Measurements from ENCODE around the gene CAMK2G. TPM values are rescaled to one million over a fixed set of nuclear protein-coding genes. Genes with fewer than 3 reads are reported as not detected.

The CAMK2G gene
- total RNA-seq, 5 donors from 2014 or later (not counting 1 experiment from before 2014, with no cell fraction given) = 50.6 to 59.9 (median 55.5) TPM

DNA sequence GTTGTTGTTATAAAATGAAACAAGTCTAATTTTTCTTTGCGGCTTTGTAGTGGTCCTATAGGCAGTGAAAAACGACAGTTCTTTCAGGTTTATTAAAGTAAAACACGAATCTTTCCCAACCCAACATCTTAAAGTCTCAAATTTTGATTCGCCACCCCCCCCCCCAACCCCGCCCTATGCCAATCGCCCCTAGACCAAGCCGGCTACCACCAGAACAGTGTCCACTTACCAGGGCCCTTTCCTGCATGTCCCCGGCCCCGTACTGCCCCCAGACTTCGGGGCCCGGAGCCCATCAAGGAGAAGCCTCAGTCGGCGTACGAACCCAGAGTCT is 92.8 kb downstream of the CAMK2G start:
- peak overlapping the region; percentile 96 to 100 (median 99) for H3K4me3 Mint-ChIP-seq
- no peak for DNase-seq
- Histone ChIP-seq H3K4me3 (ENCODE audit: control insufficient read depth in 1 of 2, extremely low read depth in 1 of 2, low read length in 1 of 2) (peak overlapping the region; percentile 91 to 96), H3K9me3 (no peaks in the 10 kb centered on the region), H3K27ac (ENCODE audit: low read length) (peak overlapping the region; percentile 74), H3K27me3 (replicated peaks in 1 of 2; ENCODE audit: control insufficient read depth in 2 of 2, extremely low read depth in 1 of 2, insufficient read depth in 2 of 2, low read length in 1 of 2) (no peaks in the 10 kb centered on the region), H3K36me3 (ENCODE audit: control insufficient read depth in 2 of 2, extremely low read depth in 1 of 2, insufficient read depth in 1 of 2, low read length in 1 of 2) (peaks cover 0 to 28% of the 10 kb centered on the region in 2 donors), H3K4me1 (ENCODE audit: control insufficient read depth in 1 of 2, extremely low read depth in 1 of 2, insufficient read depth in 2 of 2, low read length in 2 of 2) (peaks cover 29 to 48% of the 10 kb centered on the region in 2 experiments)
- ATAC-seq (replicated peaks in 1 of 4) = no peak
- peaks cover 4% of the 10 kb centered on the region for H3K36me3 Mint-ChIP-seq
- H3K27me3 Mint-ChIP-seq = no peaks in the 10 kb centered on the region
- ChIA-PET CTCF (interaction anchor here (1.2 to 4.6 kb wide), 8 partner anchors 10 to 98 kb away, joined by 3 to 35 read pairs (median 6); a partner anchor contains a TSS), POLR2A (interaction anchor here (0.6 to 2.6 kb wide), 5 partner anchors 9 to 92 kb away, joined by 3 to 12 read pairs (median 5); a partner anchor contains a TSS)
- 0% methylated on average over 8 of the region's 14 CpGs for WGBS (ENCODE audit: insufficient coverage)
- peaks cover 45 to 64% (median 52%) of the 10 kb centered on the region in 3 donors for H3K4me1 Mint-ChIP-seq
- H3K27ac Mint-ChIP-seq = peak overlapping the region; percentile 100
- H3K9me3 Mint-ChIP-seq = no peaks in the 10 kb centered on the region

DNA sequence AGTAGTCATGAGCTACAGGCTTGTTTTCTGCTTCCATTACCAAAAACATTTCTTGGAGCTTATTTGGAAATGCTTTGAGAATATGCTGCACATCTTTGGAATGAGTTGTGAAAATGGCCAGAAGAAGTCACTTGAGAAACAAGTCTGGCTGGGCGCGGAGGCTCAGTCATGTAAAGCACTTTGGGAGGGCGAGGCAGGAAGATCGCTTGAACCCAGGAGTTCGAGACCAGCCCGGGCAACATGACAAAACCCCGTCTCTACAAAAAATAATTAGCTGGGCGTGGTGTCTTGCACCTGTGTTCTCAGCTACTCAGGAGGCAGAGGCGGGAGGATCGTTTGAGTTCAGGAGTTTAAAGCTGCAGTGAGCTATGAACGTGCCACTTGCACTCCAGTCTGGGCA is 93.4 kb downstream of the CAMK2G start:
- H3K27ac Mint-ChIP-seq = peak overlapping the region; percentile 100
- H3K27me3 ChIP-seq (replicated peaks in 1 of 2; ENCODE audit: control insufficient read depth in 2 of 2, extremely low read depth in 1 of 2, insufficient read depth in 2 of 2, low read length in 1 of 2) = no peaks in the 10 kb centered on the region
- H3K27ac ChIP-seq (ENCODE audit: low read length) = peak overlapping the region; percentile 74
- POLR2A ChIA-PET = interaction anchor here (0.6 to 2.6 kb wide), 7 partner anchors 8 to 1337 kb away, joined by 3 to 12 read pairs (median 4); a partner anchor contains a TSS
- peak overlapping the region; percentile 91 to 96 for H3K4me3 ChIP-seq (ENCODE audit: control insufficient read depth in 1 of 2, extremely low read depth in 1 of 2, low read length in 1 of 2)
- H3K4me1 ChIP-seq (ENCODE audit: control insufficient read depth in 1 of 2, extremely low read depth in 1 of 2, insufficient read depth in 2 of 2, low read length in 2 of 2) = peaks cover 24 to 47% of the 10 kb centered on the region in 2 experiments
- H3K9me3 Mint-ChIP-seq = no peaks in the 10 kb centered on the region
- H3K4me3 Mint-ChIP-seq = peak overlapping the region; percentile 96 to 100 (median 99)
- ATAC-seq (replicated peaks in 1 of 4) = no peak
- H3K36me3 Mint-ChIP-seq = peaks cover 4% of the 10 kb centered on the region
- H3K27me3 Mint-ChIP-seq = no peaks in the 10 kb centered on the region
- H3K36me3 ChIP-seq (ENCODE audit: control insufficient read depth in 2 of 2, extremely low read depth in 1 of 2, insufficient read depth in 1 of 2, low read length in 1 of 2) = peaks cover 0 to 29% of the 10 kb centered on the region in 2 donors
- 14% methylated on average over 3 of the region's 11 CpGs for WGBS (ENCODE audit: insufficient coverage)
- H3K9me3 ChIP-seq = no peaks in the 10 kb centered on the region
- peaks cover 40 to 59% (median 47%) of the 10 kb centered on the region in 3 donors for H3K4me1 Mint-ChIP-seq
- CTCF ChIA-PET = interaction anchor here (0.6 to 4.6 kb wide), 10 partner anchors 9 to 98 kb away, joined by 3 to 35 read pairs (median 4); a partner anchor contains a TSS
- no peak for DNase-seq

DNA sequence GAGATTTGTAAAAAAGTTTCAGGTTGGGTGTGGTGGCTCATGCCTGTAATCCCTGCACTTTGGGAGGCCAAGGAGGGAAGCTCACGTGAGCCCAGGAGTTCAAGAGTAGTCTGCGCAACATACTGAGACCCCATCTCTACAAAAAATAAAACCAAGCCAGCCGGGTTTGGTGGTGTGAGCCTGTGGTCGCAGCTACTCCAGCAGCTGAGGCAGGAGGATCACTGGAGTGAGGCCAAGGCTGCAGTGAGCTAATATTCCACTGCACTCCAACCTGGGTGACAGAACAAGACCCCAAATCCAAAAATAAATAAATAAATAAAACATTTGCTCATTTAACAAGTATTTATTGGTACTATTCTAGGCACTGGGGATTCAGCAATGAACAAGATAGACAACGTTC is 94.1 kb downstream of the CAMK2G start:
- ChIA-PET CTCF (interaction anchor here (1.0 to 4.6 kb wide), 2 partner anchors 9 to 30 kb away, joined by 3 to 35 read pairs; a partner anchor contains a TSS), POLR2A (interaction anchor here in 1 of 2 donors (1.0 kb wide), 1 partner anchor 11 kb away, joined by 3 read pairs; no protein-coding TSS in a partner anchor)
- Histone ChIP-seq H3K27me3 (replicated peaks in 1 of 2; ENCODE audit: control insufficient read depth in 2 of 2, extremely low read depth in 1 of 2, insufficient read depth in 2 of 2, low read length in 1 of 2) (no peaks in the 10 kb centered on the region), H3K9me3 (no peaks in the 10 kb centered on the region), H3K36me3 (ENCODE audit: control insufficient read depth in 2 of 2, extremely low read depth in 1 of 2, insufficient read depth in 1 of 2, low read length in 1 of 2) (peaks cover 0 to 35% of the 10 kb centered on the region in 2 donors), H3K4me3 (ENCODE audit: control insufficient read depth in 1 of 2, extremely low read depth in 1 of 2, low read length in 1 of 2) (no peak overlapping the region), H3K4me1 (ENCODE audit: control insufficient read depth in 1 of 2, extremely low read depth in 1 of 2, insufficient read depth in 2 of 2, low read length in 2 of 2) (peaks cover 24 to 50% of the 10 kb centered on the region in 2 experiments), H3K27ac (ENCODE audit: low read length) (no peak overlapping the region)
- ATAC-seq (replicated peaks in 1 of 4) (no peak), DNase-seq (no peak)
- no peaks in the 10 kb centered on the region for H3K27me3 Mint-ChIP-seq
- H3K4me3 Mint-ChIP-seq = peak overlapping the region; percentile 96 to 100 (median 99)
- H3K27ac Mint-ChIP-seq = peak overlapping the region; percentile 34 to 100
- peaks cover 43 to 62% (median 52%) of the 10 kb centered on the region in 3 donors for H3K4me1 Mint-ChIP-seq
- no peaks in the 10 kb centered on the region for H3K9me3 Mint-ChIP-seq
- H3K36me3 Mint-ChIP-seq = peaks cover 10% of the 10 kb centered on the region
- 62% methylated on average over 3 of the region's 5 CpGs for WGBS (ENCODE audit: insufficient coverage)

DNA sequence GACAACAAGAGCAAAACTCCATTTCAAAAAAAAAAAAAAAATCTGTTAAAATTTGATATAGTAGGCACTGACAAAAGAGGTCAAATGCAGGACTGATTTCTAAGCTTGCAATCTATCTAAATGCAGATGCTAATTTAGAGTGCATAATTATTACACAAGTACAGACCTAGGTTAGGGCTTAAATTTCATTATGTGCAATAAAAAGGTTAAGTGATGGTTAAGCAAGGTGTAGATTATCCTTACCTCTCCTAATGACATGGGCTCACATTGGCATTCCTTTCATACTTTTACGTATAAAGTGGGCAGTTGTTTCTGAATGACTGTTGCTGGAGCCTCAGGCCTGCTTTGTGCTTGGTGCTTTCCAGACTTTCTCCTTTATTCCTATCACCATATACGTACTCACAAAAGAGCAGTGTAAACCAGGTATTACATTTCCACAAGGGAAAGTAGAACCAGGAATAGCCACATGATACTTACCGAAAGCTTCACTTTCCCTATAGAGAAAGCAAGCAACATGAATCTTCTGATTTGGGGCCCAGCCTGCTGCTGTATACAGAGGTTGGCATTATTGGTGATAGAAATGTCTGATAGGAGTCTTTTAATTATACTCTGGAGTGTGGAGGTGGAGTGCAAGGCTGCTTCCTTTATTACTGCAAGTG is 94.7 kb downstream of the CAMK2G start:
- peaks cover 13% of the 10 kb centered on the region for H3K36me3 Mint-ChIP-seq
- H3K27me3 Mint-ChIP-seq = no peaks in the 10 kb centered on the region
- Histone ChIP-seq H3K27me3 (replicated peaks in 1 of 2; ENCODE audit: control insufficient read depth in 2 of 2, extremely low read depth in 1 of 2, insufficient read depth in 2 of 2, low read length in 1 of 2) (no peaks in the 10 kb centered on the region), H3K36me3 (ENCODE audit: control insufficient read depth in 2 of 2, extremely low read depth in 1 of 2, insufficient read depth in 1 of 2, low read length in 1 of 2) (peaks cover 0 to 38% of the 10 kb centered on the region in 2 donors), H3K4me3 (ENCODE audit: control insufficient read depth in 1 of 2, extremely low read depth in 1 of 2, low read length in 1 of 2) (no peak overlapping the region), H3K27ac (ENCODE audit: low read length) (no peak overlapping the region), H3K9me3 (no peaks in the 10 kb centered on the region), H3K4me1 (ENCODE audit: control insufficient read depth in 1 of 2, extremely low read depth in 1 of 2, insufficient read depth in 2 of 2, low read length in 2 of 2) (peaks cover 28 to 53% of the 10 kb centered on the region in 2 experiments)
- H3K27ac Mint-ChIP-seq = peak overlapping the region; percentile 34 to 69
- no peaks in the 10 kb centered on the region for H3K9me3 Mint-ChIP-seq
- peak overlapping the region; percentile 32 to 96 (median 43) for H3K4me3 Mint-ChIP-seq
- ATAC-seq (replicated peaks in 1 of 4) = no peak
- no peak for DNase-seq
- POLR2A ChIA-PET = interaction anchor here in 1 of 2 donors (0.6 kb wide), 1 partner anchor 20 kb away, joined by 3 read pairs; no protein-coding TSS in a partner anchor
- CTCF ChIA-PET = interaction anchor here (0.7 to 1.0 kb wide), 5 partner anchors 10 to 387 kb away, joined by 3 to 7 read pairs (median 4); no protein-coding TSS in a partner anchor
- WGBS (ENCODE audit: insufficient coverage) = 63% methylated on average over 1 of the region's 3 CpGs
- H3K4me1 Mint-ChIP-seq = peaks cover 43 to 61% (median 56%) of the 10 kb centered on the region in 3 donors

DNA sequence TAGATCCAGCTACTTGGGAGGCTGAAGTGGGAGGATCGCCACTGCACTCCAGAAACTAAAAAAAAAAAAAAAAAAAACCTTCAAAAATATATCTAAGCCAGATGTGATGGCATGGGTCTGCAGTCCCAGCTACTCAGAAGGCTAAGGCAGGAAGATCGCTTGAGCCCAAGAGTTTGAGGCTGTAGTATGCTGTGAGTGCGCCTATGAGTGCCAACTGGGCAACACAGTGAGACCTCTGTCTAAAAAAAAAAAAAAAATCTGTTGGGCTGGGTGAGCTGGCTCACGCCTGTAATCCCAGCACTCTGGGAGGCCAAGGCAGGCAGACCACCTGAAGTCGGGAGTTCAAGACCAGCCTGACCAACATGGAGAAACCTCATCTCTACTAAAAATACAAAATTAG is 95.3 kb downstream of the CAMK2G start:
- peaks cover 0 to 39% of the 10 kb centered on the region in 2 donors for H3K36me3 ChIP-seq (ENCODE audit: control insufficient read depth in 2 of 2, extremely low read depth in 1 of 2, insufficient read depth in 1 of 2, low read length in 1 of 2)
- ChIA-PET POLR2A (interaction anchor here (0.5 to 0.7 kb wide), 4 partner anchors 22 to 377 kb away, joined by 3 to 4 read pairs (median 4); no protein-coding TSS in a partner anchor), CTCF (interaction anchor here (0.7 kb wide), 2 partner anchors 10 to 307 kb away, joined by 6 to 7 read pairs; no protein-coding TSS in a partner anchor)
- Mint-ChIP-seq H3K4me1 (peaks cover 50 to 64% (median 62%) of the 10 kb centered on the region in 3 donors), H3K27ac (no peak overlapping the region), H3K36me3 (peaks cover 16% of the 10 kb centered on the region), H3K27me3 (no peaks in the 10 kb centered on the region), H3K9me3 (no peaks in the 10 kb centered on the region), H3K4me3 (no peak overlapping the region)
- H3K27ac ChIP-seq (ENCODE audit: low read length) = no peak overlapping the region
- ATAC-seq (replicated peaks in 1 of 4) (no peak), DNase-seq (no peak)
- no peak overlapping the region for H3K4me3 ChIP-seq (ENCODE audit: control insufficient read depth in 1 of 2, extremely low read depth in 1 of 2, low read length in 1 of 2)
- no peaks in the 10 kb centered on the region for H3K9me3 ChIP-seq
- WGBS (ENCODE audit: insufficient coverage) = 100% methylated on average over 1 of the region's 5 CpGs
- H3K4me1 ChIP-seq (ENCODE audit: control insufficient read depth in 1 of 2, extremely low read depth in 1 of 2, insufficient read depth in 2 of 2, low read length in 2 of 2) = peaks cover 33 to 60% of the 10 kb centered on the region in 2 experiments
- H3K27me3 ChIP-seq (replicated peaks in 1 of 2; ENCODE audit: control insufficient read depth in 2 of 2, extremely low read depth in 1 of 2, insufficient read depth in 2 of 2, low read length in 1 of 2) = no peaks in the 10 kb centered on the region

DNA sequence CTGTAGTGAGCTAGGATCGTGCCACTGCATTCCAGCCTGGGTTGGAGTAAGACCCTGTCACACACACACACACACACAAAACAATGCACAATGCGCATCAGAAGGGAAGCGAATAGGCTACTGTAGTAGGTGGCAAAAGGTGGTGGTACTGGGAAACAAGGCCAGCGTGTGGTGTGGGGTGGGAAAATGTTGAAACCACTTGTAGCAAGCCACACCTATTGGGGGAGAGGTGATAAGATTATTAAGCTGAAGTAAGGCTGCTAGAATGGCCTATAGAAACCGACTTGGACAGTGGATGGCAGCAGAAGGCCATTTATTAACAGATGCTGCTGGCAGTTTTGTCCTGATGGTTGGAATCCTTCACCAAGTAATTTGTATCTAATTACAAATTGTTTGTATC is 99.7 kb downstream of the CAMK2G start:
- peaks cover 18 to 50% of the 10 kb centered on the region in 2 experiments for H3K4me1 ChIP-seq (ENCODE audit: control insufficient read depth in 1 of 2, extremely low read depth in 1 of 2, insufficient read depth in 2 of 2, low read length in 2 of 2)
- CTCF ChIA-PET = interaction anchor here (0.5 to 1.6 kb wide), 3 partner anchors 12 to 105 kb away, joined by 3 to 9 read pairs (median 4); no protein-coding TSS in a partner anchor
- Mint-ChIP-seq H3K9me3 (no peaks in the 10 kb centered on the region), H3K27ac (peak overlapping the region; percentile 4 to 33), H3K27me3 (no peaks in the 10 kb centered on the region), H3K36me3 (peaks cover 25% of the 10 kb centered on the region), H3K4me3 (peak overlapping the region; percentile 93 to 97 (median 94)), H3K4me1 (peaks cover 46 to 55% (median 52%) of the 10 kb centered on the region in 3 donors)
- H3K27ac ChIP-seq (ENCODE audit: low read length) = no peak overlapping the region
- peaks cover 6 to 52% of the 10 kb centered on the region in 2 donors for H3K36me3 ChIP-seq (ENCODE audit: control insufficient read depth in 2 of 2, extremely low read depth in 1 of 2, insufficient read depth in 1 of 2, low read length in 1 of 2)
- no peak for ATAC-seq (replicated peaks in 1 of 4)
- peak overlapping the region in 1 of 2 donors; percentile 74 for H3K4me3 ChIP-seq (ENCODE audit: control insufficient read depth in 1 of 2, extremely low read depth in 1 of 2, low read length in 1 of 2)
- DNase-seq = peak in 14 of 35 experiments; percentile 18 to 64 (median 31)
- no peaks in the 10 kb centered on the region for H3K27me3 ChIP-seq (replicated peaks in 1 of 2; ENCODE audit: control insufficient read depth in 2 of 2, extremely low read depth in 1 of 2, insufficient read depth in 2 of 2, low read length in 1 of 2)
- POLR2A ChIA-PET = no interaction called here
- no peaks in the 10 kb centered on the region for H3K9me3 ChIP-seq
- 17% methylated on average over 1 of the region's 5 CpGs for WGBS (ENCODE audit: insufficient coverage)

Measured in T-cell (primary cell).